B cell (primary cell): Measurements from ENCODE around the gene GGT6. TPM values are rescaled to one million over a fixed set of nuclear protein-coding genes. Genes with fewer than 3 reads are reported as not detected.

Source experiments
- ATAC-seq: fragments of 200-7000 bp; cut with Tn5 transposase; one replicate; pipeline ENCODE4 v1.10.0; 2021; ENCODE audit warnings: low read depth, mild to moderate bottlenecking, moderate number of reproducible peaks, moderate library complexity
- CTCF ChIA-PET: fragments of 350-600 bp; sonication (Branson Sonifier 250); formaldehyde crosslinking; loops from one replicate; lab custom pipeline; 2021; ENCODE audit warnings: antibody characterized with exemption, inconsistent platforms; lab: Charles Lee
- POLR2A ChIA-PET: fragments of 350-600 bp; sonication (Branson Sonifier 250); formaldehyde crosslinking; loops from one replicate; lab custom pipeline; 2021; ENCODE audit warnings: antibody characterized with exemption; lab: Charles Lee
- DNase-seq: peaks from one replicate; pipeline ENCODE4 v3.0.0; 2013
- H2AFZ ChIP-seq: 2 replicates; pipeline ENCODE4 v1.6.1; 2012; ENCODE audit warnings: mild to moderate bottlenecking, low read depth, low read length; ENCODE audit not compliant: insufficient read depth, poor library complexity, severe bottlenecking
- H3K27ac ChIP-seq, 2 donors: 1 replicate in 1 of 2; 2 replicates in 1 of 2; pipeline ENCODE4 v1.5.1; 2012 to 2013; ENCODE audit warnings: low read length in 2 of 2, mild to moderate bottlenecking in 2 of 2, moderate library complexity in 1 of 2
- H3K27me3 ChIP-seq, 4 experiments: fragments of 200-600 bp in 1 of 4; sonication (generic) in 1 of 4; replicated peaks in 1 of 4; 1 replicate in 2 of 4; 2 replicates in 2 of 4; pipeline versions ENCODE4 v1.6.1 to v1.7.0; 2013 to 2016; ENCODE audit warnings: low read length in 3 of 4, mild to moderate bottlenecking in 2 of 4, mixed read lengths in 1 of 4, moderate library complexity in 1 of 4; ENCODE audit not compliant: insufficient read depth in 4 of 4, control insufficient read depth in 3 of 4; ENCODE audit errors: control extremely low read depth in 1 of 4
- H3K36me3 ChIP-seq, 2 experiments: replicated peaks in 1 of 2; 1 replicate in 1 of 2; 2 replicates in 1 of 2; pipeline versions ENCODE4 v1.6.1 to v1.7.1; 2013; ENCODE audit warnings: low read length in 1 of 2; ENCODE audit not compliant: insufficient read depth in 2 of 2, control insufficient read depth in 1 of 2; ENCODE audit errors: control extremely low read depth in 1 of 2, extremely low read depth in 1 of 2
- H3K4me1 ChIP-seq, 2 donors: fragments of 200-600 bp in 1 of 2; sonication (generic) in 1 of 2; 1 replicate in 1 of 2; 2 replicates in 1 of 2; pipeline versions ENCODE4 v1.5.1 to v1.6.1; 2013 to 2017; ENCODE audit warnings: low read length in 2 of 2; ENCODE audit not compliant: control insufficient read depth in 2 of 2, insufficient read depth in 2 of 2
- H3K4me2 ChIP-seq: replicated peaks from 2 replicates; pipeline ENCODE3; 2012; ENCODE audit warnings: mild to moderate bottlenecking, low read depth, low read length; ENCODE audit not compliant: poor library complexity, severe bottlenecking
- H3K4me3 ChIP-seq, 5 experiments: fragments of 200-600 bp in 1 of 5; sonication (generic) in 1 of 5; 1 replicate in 3 of 5; 2 replicates in 2 of 5; pipeline versions ENCODE4 v1.5.1 to v1.7.0; 2011 to 2016; ENCODE audit warnings: low read length in 4 of 5, mild to moderate bottlenecking in 4 of 5, low read depth in 2 of 5, control low read depth in 1 of 5, moderate library complexity in 1 of 5; ENCODE audit not compliant: insufficient read depth in 1 of 5; ENCODE audit errors: control extremely low read depth in 1 of 5, extremely low read depth in 1 of 5
- H3K79me2 ChIP-seq: fragments of 200-600 bp; sonication (generic); one replicate; pipeline ENCODE4 v1.6.0; 2016; ENCODE audit warnings: low read length; ENCODE audit not compliant: control insufficient read depth, insufficient read depth
- H3K9ac ChIP-seq: fragments of 200-600 bp; sonication (generic); 2 replicates; pipeline ENCODE4 v1.6.1; 2017; ENCODE audit warnings: mild to moderate bottlenecking, low read length, moderate library complexity
- H3K9me3 ChIP-seq, 3 donors: one replicate each; pipeline versions ENCODE4 v1.6.1 to v1.7.1; 2013; ENCODE audit warnings: low read length in 2 of 3; ENCODE audit not compliant: control insufficient read depth in 2 of 3, insufficient read depth in 1 of 3; ENCODE audit errors: control extremely low read depth in 1 of 3
- H4K20me1 ChIP-seq: 2 replicates; pipeline ENCODE4 v1.6.0; 2012; ENCODE audit warnings: mild to moderate bottlenecking, low read length; ENCODE audit not compliant: insufficient read depth, control insufficient read depth, poor library complexity, severe bottlenecking
- H3K27ac Mint-ChIP-seq: one replicate; pipeline ENCODE4 v1.8.0; 2021; ENCODE audit warnings: mixed read lengths
- H3K27me3 Mint-ChIP-seq: one replicate; pipeline ENCODE4 v1.8.0; 2021; ENCODE audit warnings: mixed read lengths
- H3K4me1 Mint-ChIP-seq: one replicate; pipeline ENCODE4 v1.8.0; 2021; ENCODE audit warnings: mixed read lengths
- H3K4me3 Mint-ChIP-seq: one replicate; pipeline ENCODE4 v1.8.0; 2021; ENCODE audit warnings: mixed read lengths
- H3K9me3 Mint-ChIP-seq: one replicate; pipeline ENCODE4 v1.8.0; 2022; ENCODE audit warnings: mixed read lengths; ENCODE audit not compliant: insufficient read depth
- CTCF ChIP-seq: fragments of 200-600 bp; IDR thresholded peaks from one replicate; pipeline ENCODE4 v1.8.0; 2022; ENCODE audit warnings: antibody characterized with exemption, mild to moderate bottlenecking
- EZH2 ChIP-seq: IDR thresholded peaks from 2 replicates; pipeline ENCODE4 v1.6.1; 2012; ENCODE audit warnings: borderline replicate concordance, low read depth, mild to moderate bottlenecking, moderate library complexity, low read length; ENCODE audit not compliant: insufficient read depth, poor library complexity, severe bottlenecking
- WGBS: methylation state at CpG from one replicate; pipeline ENCODE4 v1.1.5; 2013; ENCODE audit warnings: missing lambda C conversion rate; ENCODE audit not compliant: insufficient coverage; 5-methylcytosine and 5-hydroxymethylcytosine counted together
- intact Hi-C: fragments of 100-400 bp; cut with micrococcal nuclease; formaldehyde crosslinking; loops from one replicate; pipeline ENCODE4 v1.10.0; 2022
- polyA plus RNA-seq: library from polyadenylated mRNA; depleted of rRNA; stranded (reverse); fragments of >200 nt; gene quantifications from 2 replicates; pipeline ENCODE4 v1.2.3, GENCODE V29; 2012
- total RNA-seq, 2 donors: library from RNA; stranded (reverse); fragments of 120-200 nt in 1 of 2; gene quantifications; 1 replicate in 1 of 2; 2 replicates in 1 of 2; pipeline versions ENCODE4 v1.2.3 to v1.2.4, GENCODE V29; 2013 to 2022

Gene GGT6
- total and polyA plus RNA-seq, 2 donors (not counting 1 experiment from before 2014, with no cell fraction given), result not detected

- Histone ChIP-seq H3K27me3 (peaks cover 0 to 2% (median 0%) of the 10 kb centered on the region in 4 experiments), H3K4me2 (no peak overlapping the region), H3K9me3 (no peaks in the 10 kb centered on the region), H2AFZ (no peak overlapping the region), H3K27ac (no peak overlapping the region), H3K36me3 (no peaks in the 10 kb centered on the region), H4K20me1 (no peaks in the 10 kb centered on the region), H3K9ac (no peak overlapping the region), H3K4me1 (peaks cover 0 to 16% of the 10 kb centered on the region in 2 donors), H3K4me3 (no peak overlapping the region), H3K79me2 (no peaks in the 10 kb centered on the region)
- 89% methylated on average over 3 of the region's 12 CpGs for WGBS
- ATAC-seq, result no peak
- H3K27ac Mint-ChIP-seq, result no peak overlapping the region
- H3K27me3 Mint-ChIP-seq, result peaks cover 15% of the 10 kb centered on the region
- no peak for TF ChIP-seq CTCF
- no peak for TF ChIP-seq EZH2
- H3K9me3 Mint-ChIP-seq, result no peaks in the 10 kb centered on the region
- intact Hi-C loops, result no loop called here
- ChIA-PET POLR2A (no interaction called here), CTCF (interaction anchor here (0.7 kb wide), 1 partner anchor 70 kb away, joined by 4 read pairs; no protein-coding TSS in a partner anchor)
- no peak for DNase-seq
- H3K4me3 Mint-ChIP-seq, result no peak overlapping the region
- no peaks in the 10 kb centered on the region for H3K4me1 Mint-ChIP-seq
Observed at GRCh38 chr17:4527566-4528125, 32.7 kb downstream of the GGT6 start.

- intact Hi-C loops, result no loop called here
- H3K9me3 ChIP-seq, result no peaks in the 10 kb centered on the region
- ChIA-PET CTCF (interaction anchor here (0.7 kb wide), 1 partner anchor 70 kb away, joined by 4 read pairs; no protein-coding TSS in a partner anchor), POLR2A (no interaction called here)
- TF ChIP-seq CTCF (no peak), EZH2 (no peak)
- peaks cover 12% of the 10 kb centered on the region for H3K27me3 Mint-ChIP-seq
- H3K36me3 ChIP-seq, result no peaks in the 10 kb centered on the region
- no peak overlapping the region for H3K9ac ChIP-seq
- H2AFZ ChIP-seq, result no peak overlapping the region
- no peaks in the 10 kb centered on the region for H3K79me2 ChIP-seq
- 100% methylated on average over 1 of the region's 1 CpG for WGBS
- H3K4me3 ChIP-seq, result no peak overlapping the region
- H3K27me3 ChIP-seq, result peaks cover 0 to 2% (median 0%) of the 10 kb centered on the region in 4 experiments
- no peak overlapping the region for H3K27ac Mint-ChIP-seq
- no peaks in the 10 kb centered on the region for H4K20me1 ChIP-seq
- H3K4me2 ChIP-seq, result no peak overlapping the region
- ATAC-seq (no peak), DNase-seq (no peak)
- H3K27ac ChIP-seq, result no peak overlapping the region
- H3K4me1 Mint-ChIP-seq, result no peaks in the 10 kb centered on the region
- peaks cover 0 to 16% of the 10 kb centered on the region in 2 donors for H3K4me1 ChIP-seq
- H3K4me3 Mint-ChIP-seq, result no peak overlapping the region
- H3K9me3 Mint-ChIP-seq, result no peaks in the 10 kb centered on the region
Observed at GRCh38 chr17:4527134-4527533, 33.2 kb downstream of the GGT6 start.
